GM18858 (cell line): ENCODE results near the gene SPTBN5.

Experiments used
- ATAC-seq: cut with Tn5 transposase; IDR thresholded peaks from one replicate; pipeline ENCODE4 v1.9.1; 2021; ENCODE audit not compliant: unreplicated experiment

SPTBN5 gene

GRCh38 chr15:41904541-41905005, 10.7 kb upstream of the SPTBN5 start:
- no peak for ATAC-seq

GRCh38 chr15:41903782-41904181, 9.9 kb upstream of the SPTBN5 start:
- no peak for ATAC-seq

DNA sequence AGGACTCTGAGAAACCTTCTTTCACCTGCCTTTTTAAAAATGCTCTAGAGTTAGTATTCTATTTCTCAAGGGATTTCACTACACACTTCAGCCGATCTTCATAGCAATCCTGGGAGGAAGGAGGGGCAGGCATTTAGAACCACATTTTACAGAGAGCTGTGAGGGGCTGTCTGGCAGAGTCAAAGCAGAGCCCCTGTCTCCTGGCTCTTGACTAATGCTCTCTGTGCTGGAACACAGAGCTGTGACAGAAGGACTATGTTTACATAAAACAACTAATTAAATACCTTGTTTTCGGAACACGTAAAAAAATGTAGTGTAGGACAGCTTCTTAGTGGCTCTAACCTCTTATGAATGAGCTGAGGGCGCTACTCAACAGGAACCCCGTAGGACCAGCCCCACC, 7.6 kb upstream of the SPTBN5 start:
- no peak for ATAC-seq

GRCh38 chr15:41900526-41901380, 6.9 kb upstream of the SPTBN5 start:
- no peak for ATAC-seq

DNA sequence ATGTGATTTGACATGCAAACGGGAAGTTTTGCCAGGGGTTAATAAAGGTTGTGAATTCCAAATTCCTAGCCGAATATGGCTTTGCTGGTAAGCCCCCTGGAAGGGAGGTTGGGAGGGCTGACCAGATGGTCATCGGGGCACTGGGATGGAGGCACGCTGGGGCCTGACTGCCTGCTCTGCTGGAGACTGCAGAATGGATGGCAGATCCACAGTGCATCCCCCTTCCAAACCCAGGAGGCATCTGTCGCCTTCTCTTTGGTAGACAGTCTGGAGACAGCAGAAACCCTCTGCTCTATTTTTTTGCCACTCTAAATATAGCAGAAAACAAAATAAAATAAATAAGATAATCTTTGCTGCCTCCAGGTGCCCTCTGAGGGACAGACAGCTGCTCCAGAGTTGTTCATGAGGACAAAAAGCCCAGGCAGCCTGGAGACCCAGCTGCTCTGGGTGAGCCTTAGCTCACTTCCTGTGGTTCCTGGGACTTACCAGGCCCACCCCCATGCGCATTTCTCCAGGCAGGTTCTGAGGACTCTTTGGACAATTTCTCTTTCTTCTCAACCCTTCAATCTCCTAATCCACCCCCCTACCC, 6.1 kb upstream of the SPTBN5 start:
- no peak for ATAC-seq

- ATAC-seq, result no peak
Measured at GRCh38 chr15:41897363-41897799, 3.5 kb upstream of the SPTBN5 start.

DNA sequence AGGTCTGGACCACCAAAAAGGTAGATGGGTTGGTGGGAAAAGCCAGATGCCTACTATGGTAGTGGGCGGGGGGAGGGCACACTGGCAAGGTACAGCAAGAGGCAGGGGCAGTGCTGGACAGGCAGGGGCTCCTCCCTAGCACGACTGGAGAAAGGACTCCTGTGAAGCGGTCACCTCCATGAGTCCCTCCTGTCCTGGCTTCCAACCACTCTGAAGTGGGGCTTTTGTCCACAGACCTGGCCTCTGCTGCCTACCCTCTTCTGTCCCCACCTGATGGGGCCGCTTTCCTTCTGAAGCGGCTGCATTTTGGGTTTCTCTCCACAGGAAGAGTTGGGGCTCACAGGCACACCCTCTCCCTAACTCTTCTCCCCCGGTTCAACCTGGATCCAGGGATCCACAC, 2.7 kb upstream of the SPTBN5 start:
- ATAC-seq, result no peak

DNA sequence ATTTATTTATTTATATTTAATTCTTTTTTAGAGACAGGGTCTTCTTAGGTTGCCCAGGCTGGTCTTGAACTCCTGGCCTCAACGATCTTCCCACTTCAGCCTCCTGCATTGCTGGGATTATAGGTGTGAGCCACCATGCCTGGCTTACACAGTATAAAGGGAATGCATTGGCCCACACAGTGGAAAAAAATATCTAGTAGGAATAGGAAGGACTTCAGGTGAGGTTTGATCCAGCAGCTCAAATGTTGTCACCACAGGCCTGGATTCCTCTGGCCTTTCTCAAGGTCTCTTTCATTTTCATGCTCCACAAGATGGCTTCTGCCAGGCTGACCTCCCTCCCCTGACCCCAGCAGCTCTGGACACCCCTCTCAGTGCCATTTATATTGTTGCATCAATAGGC, 2.1 kb upstream of the SPTBN5 start:
- no peak for ATAC-seq

DNA sequence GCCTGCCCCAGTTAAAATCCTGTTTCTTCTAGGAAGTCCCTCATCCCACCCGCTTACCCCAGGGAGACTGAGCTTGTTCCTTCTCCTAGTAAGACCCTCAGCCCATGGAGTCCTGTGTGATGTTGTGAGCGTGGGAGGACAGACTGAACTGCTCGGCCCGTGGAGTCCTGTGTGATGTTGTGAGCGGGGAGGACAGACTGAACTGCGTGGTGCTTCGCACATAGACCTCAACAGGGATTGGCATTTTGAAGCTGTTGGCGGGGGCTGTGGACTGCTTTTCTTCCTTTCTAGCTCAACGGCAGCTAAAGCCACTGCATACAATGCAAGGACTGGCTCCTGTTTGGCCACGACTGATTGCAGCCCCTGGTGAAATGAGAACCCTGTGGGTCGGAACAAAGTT, 1.6 kb upstream of the SPTBN5 start:
- ATAC-seq, result no peak

GRCh38 chr15:41894791-41895463, 1.1 kb upstream of the SPTBN5 start:
- ATAC-seq, result peak; percentile 77

- ATAC-seq, result no peak
Measured at GRCh38 chr15:41894251-41894790, 468 bp upstream of the SPTBN5 start.

- no peak for ATAC-seq
Measured at GRCh38 chr15:41892621-41893421, 1.0 kb downstream of the SPTBN5 start.

DNA sequence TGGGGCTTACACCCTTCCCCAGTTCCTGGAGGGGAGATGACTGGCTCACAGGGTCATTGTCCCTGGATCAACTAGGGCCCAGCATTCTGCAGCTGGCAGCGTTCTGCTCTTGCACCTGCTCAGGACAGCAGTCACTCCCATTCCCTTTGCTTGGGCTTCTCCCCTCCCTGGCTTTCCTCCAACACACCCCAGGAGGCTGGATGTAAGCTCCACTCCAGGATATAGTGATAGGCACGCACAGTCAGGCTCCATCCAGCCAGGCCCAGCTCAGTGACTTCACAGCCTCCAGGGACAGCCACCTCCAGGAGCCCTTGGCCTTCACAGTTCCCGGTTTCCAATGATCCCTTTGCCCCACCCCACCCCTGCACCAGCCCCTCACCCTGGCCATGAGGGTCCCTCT, 1.9 kb downstream of the SPTBN5 start:
- ATAC-seq, result no peak

- ATAC-seq, result no peak
Measured at GRCh38 chr15:41891226-41891625, 2.6 kb downstream of the SPTBN5 start.

DNA sequence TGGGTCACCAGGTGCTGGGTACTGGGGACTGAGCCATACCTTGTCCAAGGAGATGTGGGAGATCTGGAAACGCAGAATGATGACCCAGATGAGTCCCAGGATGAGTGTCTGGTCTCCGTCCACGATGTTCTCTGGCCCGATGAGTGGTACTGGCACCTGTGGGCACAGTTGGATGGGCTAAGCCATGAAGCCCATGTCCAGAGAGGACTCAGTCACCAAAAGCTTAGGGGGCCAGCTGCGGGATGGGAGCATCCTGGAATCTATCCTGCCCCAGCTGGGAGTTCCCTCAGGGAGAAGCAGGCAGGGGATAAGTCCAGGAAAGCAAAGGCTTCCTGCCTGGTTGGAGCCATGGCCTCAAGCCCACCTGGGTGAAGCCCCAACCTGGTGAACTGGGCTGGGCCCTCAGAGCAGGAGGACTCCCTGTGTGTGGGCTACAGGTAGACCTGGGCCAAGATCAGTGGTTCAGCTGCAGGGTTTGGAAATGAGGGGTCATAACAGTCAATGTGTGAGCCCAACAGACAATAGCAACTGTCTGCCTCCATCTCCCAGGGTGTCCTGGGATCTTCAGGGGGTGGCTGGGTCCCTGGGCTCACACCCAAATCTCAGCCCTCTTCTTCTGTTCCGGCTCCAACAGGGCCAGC, 3.7 kb downstream of the SPTBN5 start:
- ATAC-seq, result no peak

GRCh38 chr15:41888662-41889253, 5.1 kb downstream of the SPTBN5 start:
- no peak for ATAC-seq

- ATAC-seq, result no peak
Measured at GRCh38 chr15:41887893-41888292, 6.0 kb downstream of the SPTBN5 start.

DNA sequence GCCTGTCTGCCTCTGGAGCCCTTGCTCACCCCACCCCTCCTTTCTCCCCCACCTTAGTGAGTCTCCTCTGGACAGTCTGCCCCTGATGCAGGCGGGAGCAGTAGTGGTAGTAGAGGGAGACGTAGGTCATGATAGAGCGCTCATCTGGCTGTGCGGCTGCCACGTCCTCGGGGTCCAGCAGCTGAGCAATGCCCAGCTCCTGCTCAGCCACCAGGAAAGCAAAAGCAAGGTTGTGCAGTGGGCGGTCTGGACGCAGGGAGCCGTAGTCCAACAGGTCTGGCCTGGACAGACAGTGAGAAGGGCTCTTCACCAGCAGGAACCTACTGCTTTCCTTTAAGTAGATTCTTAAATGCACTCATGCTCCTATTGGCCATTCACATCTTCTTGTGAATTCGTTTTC, 6.7 kb downstream of the SPTBN5 start:
- ATAC-seq, result no peak

DNA sequence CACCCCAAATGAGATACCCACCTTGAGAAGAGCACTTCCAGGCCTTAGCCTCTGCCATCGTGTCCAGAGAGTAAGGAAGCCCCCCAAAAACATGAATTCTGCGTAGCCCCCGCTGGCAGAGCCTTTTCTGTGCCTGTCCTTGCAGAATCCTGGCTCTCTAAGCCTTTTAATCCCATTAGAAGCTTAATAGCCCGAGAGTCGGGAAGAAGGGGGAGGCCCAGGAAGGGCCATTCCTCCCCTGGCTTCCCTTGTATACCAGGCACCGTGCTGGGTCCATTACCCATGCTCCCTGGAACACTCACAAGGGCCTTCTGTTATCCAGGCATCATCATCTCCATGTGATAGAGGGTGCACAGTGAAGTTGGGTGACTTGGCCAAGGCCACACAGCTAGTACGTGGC, 7.1 kb downstream of the SPTBN5 start:
- ATAC-seq, result no peak

DNA sequence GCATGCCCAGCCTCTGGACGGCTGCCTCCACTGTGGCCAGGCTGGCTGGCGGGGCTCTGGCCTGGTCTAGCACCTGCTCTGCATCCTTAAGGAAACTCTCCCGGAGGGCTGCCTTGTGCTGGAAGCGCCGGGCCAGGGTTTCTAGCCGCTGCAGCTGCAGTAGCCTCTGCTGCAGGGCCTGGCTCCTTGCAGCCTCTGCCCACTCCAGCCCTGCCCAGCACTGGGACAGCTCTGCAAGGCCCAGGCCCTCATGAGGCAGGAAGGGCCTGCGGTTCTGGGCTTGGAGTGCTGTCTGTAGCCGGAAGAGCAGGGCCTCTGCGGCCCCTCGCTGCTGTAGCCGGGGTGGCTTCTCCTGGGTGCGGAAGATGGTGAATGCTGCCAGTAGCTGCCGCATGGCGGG, 8.0 kb downstream of the SPTBN5 start:
- no peak for ATAC-seq
